Body of pancreas (tissue), 4 donors: ENCODE results near the gene GPC4. TPM values are rescaled to one million over a fixed set of nuclear protein-coding genes. Genes with fewer than 3 reads are reported as not detected.

Experiments
- ATAC-seq: fragments of 150-250 bp; one replicate; pipeline ENCODE4 v1.9.1; 2016
- DNase-seq, 4 donors: peaks; one replicate each; pipeline ENCODE4 v3.0.0-alpha.2; 2019
- H3K27ac ChIP-seq, 4 donors: fragments of 200-600 bp; sonication (generic); 1 replicate in 3 of 4; 2 replicates in 1 of 4; pipeline versions ENCODE4 v1.5.1 to v1.6.1; 2016 to 2019; ENCODE audit warnings: mild to moderate bottlenecking in 1 of 4, mixed read lengths in 1 of 4, moderate library complexity in 1 of 4
- H3K27me3 ChIP-seq, 2 donors: fragments of 200-600 bp; sonication (generic); one replicate each; pipeline ENCODE4 v1.6.0; 2016; ENCODE audit warnings: mild to moderate bottlenecking in 1 of 2
- H3K36me3 ChIP-seq, 2 donors: fragments of 200-600 bp; sonication (generic); replicated peaks in 1 of 2; 2 replicates each; pipeline ENCODE4 v1.5.1; 2016; ENCODE audit warnings: low read depth in 2 of 2; ENCODE audit not compliant: insufficient read depth in 1 of 2
- H3K4me1 ChIP-seq: fragments of 200-600 bp; sonication (generic); one replicate; pipeline ENCODE4 v1.6.0; 2016
- H3K4me3 ChIP-seq, 2 donors: fragments of 200-600 bp; sonication (generic); 1 replicate in 1 of 2; 2 replicates in 1 of 2; pipeline ENCODE4 v1.5.1; 2016 to 2019
- H3K9me3 ChIP-seq, 3 donors: fragments of 200-600 bp; sonication (generic); 1 replicate in 2 of 3; 2 replicates in 1 of 3; pipeline ENCODE4 v1.5.1; 2016
- POLR2A ChIP-seq, 3 donors: fragments of 450-650 bp; IDR thresholded peaks; one replicate each; pipeline ENCODE4 v1.6.1; 2016; ENCODE audit warnings: antibody characterized with exemption in 3 of 3, mild to moderate bottlenecking in 2 of 3
- WGBS, 2 donors: methylation state at CpG; one replicate each; pipeline ENCODE4 v1.1.5; 2017; 5-methylcytosine and 5-hydroxymethylcytosine counted together
- intact Hi-C: fragments of 100-400 bp; cut with DNase I; formaldehyde crosslinking; loops from one replicate; pipeline ENCODE4 v1.15.1; 2023
- total RNA-seq, 2 donors: library from RNA; depleted of rRNA; stranded (reverse); fragments of >200 nt; gene quantifications; one replicate each; pipeline ENCODE4 v1.1.0, GENCODE V29; 2016
- TF ChIP-seq, protein P1 (sequence below), 7 experiments: fragments of 450-650 bp in 4 of 7; fragments of 200-600 bp in 3 of 7; sonication (generic) in 3 of 7; IDR thresholded peaks; one replicate each; pipeline ENCODE4 v1.5.1; 2016 to 2019; ENCODE audit warnings: antibody characterized with exemption in 7 of 7

GPC4 gene
- total RNA-seq, 2 donors from 2014 or later: 9.3 to 11.2 TPM

DNA sequence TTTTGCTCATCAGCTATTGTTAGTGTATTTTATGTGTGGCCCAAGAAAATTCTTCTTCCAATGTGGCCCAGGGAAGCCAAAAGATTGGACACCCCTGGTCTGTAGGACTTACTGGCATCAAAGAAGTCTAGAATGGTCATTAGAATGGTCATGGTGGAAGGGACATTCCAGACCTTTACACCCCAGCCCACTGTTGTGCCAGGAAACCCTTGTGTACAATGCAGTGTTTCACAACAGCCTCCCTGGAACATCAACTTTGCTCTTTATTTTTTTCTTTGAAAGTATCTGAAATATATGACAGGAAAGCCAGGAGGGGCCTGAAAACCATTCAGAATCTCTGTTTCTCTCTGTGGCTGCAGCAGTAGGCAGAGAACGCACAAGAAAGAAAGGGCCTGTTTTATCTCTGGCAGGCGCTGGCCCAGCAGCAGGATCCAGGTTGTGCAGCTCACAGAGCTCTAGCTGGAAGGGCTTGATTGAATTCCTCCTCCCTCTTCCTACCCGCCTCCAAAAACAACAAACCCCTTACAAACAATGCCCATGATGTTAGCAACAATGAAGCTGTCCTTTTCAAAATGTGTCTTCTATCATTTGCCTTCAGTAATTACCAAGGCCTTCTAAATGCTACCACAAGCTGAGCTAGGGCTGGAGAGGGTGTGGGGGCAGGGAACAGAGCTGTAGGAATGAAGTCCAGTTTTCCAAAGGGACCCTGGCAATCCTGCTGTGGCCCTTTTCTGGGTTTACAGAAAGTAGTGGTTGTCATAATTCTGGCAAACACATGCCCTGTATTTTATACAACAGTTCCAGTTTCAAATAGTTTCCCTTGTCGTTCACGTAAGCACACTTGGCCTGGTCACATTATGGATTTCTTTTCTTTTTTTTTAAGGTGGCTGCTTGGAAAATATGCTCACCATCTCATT is 164.8 kb downstream of the GPC4 start:
- H3K4me1 ChIP-seq: no peaks in the 10 kb centered on the region
- intact Hi-C loops: no loop called here
- no peak for DNase-seq

More for the DNA sequence above, 164.8 kb downstream of the GPC4 start:
- 76 to 81% methylated on average over 4 to 5 of the region's 5 CpGs for WGBS, 2 donors
- no peak overlapping the region for H3K27ac ChIP-seq
- ATAC-seq: no peak
- TF ChIP-seq, protein P1, sequence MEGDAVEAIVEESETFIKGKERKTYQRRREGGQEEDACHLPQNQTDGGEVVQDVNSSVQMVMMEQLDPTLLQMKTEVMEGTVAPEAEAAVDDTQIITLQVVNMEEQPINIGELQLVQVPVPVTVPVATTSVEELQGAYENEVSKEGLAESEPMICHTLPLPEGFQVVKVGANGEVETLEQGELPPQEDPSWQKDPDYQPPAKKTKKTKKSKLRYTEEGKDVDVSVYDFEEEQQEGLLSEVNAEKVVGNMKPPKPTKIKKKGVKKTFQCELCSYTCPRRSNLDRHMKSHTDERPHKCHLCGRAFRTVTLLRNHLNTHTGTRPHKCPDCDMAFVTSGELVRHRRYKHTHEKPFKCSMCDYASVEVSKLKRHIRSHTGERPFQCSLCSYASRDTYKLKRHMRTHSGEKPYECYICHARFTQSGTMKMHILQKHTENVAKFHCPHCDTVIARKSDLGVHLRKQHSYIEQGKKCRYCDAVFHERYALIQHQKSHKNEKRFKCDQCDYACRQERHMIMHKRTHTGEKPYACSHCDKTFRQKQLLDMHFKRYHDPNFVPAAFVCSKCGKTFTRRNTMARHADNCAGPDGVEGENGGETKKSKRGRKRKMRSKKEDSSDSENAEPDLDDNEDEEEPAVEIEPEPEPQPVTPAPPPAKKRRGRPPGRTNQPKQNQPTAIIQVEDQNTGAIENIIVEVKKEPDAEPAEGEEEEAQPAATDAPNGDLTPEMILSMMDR (IDR thresholded peaks at IDR 0.05): no peak
- no peak for TF ChIP-seq POLR2A (IDR thresholded peaks at IDR 0.05)
- H3K4me3 ChIP-seq: no peak overlapping the region
- H3K36me3 ChIP-seq: no peaks in the 10 kb centered on the region
- no peaks in the 10 kb centered on the region for H3K27me3 ChIP-seq
- no peaks in the 10 kb centered on the region for H3K9me3 ChIP-seq

Other genes starting within 250 kb of the GPC4 start
- not detected for gene TFDP3, start 197.1 kb downstream of the GPC4 start, total RNA-seq